SKM-1 treated with dmso at 0.1 percent for 144 hours (cell line): ENCODE data around the gene ASCC2.
"Not testable (repeated sequence)": the region's sequence is repeated elsewhere in the genome, so short reads cannot be mapped to it uniquely, and the experiment has no call there.

Experiments
- DNase-seq: peaks from one replicate; lab custom pipeline; 2025; ENCODE audit not compliant: unreplicated experiment; lab: John Stamatoyannopoulos, UW

ASCC2 gene

GRCh38 chr22:29837741-29838598 is at the start of gene ASCC2:
Gene ASCC2 (minus strand): TSS chr22:29838274. CDS start chr22:29832325, 5,949 bp downstream.
- peak; percentile 97 for DNase-seq

GRCh38 chr22:29887358-29887757 is 49.3 kb upstream of the ASCC2 start:
- no peak for DNase-seq

GRCh38 chr22:29886596-29886995 is 48.5 kb upstream of the ASCC2 start:
- DNase-seq: peak; percentile 84

- DNase-seq: no peak
Observed at GRCh38 chr22:29885610-29886009, 47.5 kb upstream of the ASCC2 start.

GRCh38 chr22:29883775-29884097 is 45.7 kb upstream of the ASCC2 start:
- no peak for DNase-seq

GRCh38 chr22:29883045-29883774 is 45.1 kb upstream of the ASCC2 start, which contains the start of gene MTMR3:
Gene MTMR3 (plus strand): TSS chr22:29883174. CDS start chr22:29971060, 87,886 bp downstream.
- peak; percentile 77 for DNase-seq

GRCh38 chr22:29882716-29883044 is 44.6 kb upstream of the ASCC2 start:
- DNase-seq: no peak

GRCh38 chr22:29879753-29880152 is 41.7 kb upstream of the ASCC2 start:
- no peak for DNase-seq

- DNase-seq: no peak
Observed at GRCh38 chr22:29877620-29878019, 39.5 kb upstream of the ASCC2 start.

GRCh38 chr22:29873943-29874342 is 35.9 kb upstream of the ASCC2 start:
- no peak for DNase-seq

GRCh38 chr22:29872989-29873388 is 34.9 kb upstream of the ASCC2 start:
- DNase-seq: peak; percentile 83

- DNase-seq: no peak
Observed at GRCh38 chr22:29872144-29872893, 34.2 kb upstream of the ASCC2 start.

GRCh38 chr22:29871684-29872083 is 33.6 kb upstream of the ASCC2 start:
- no peak for DNase-seq

GRCh38 chr22:29870574-29870973 is 32.5 kb upstream of the ASCC2 start:
- DNase-seq: no peak

- no peak for DNase-seq
Observed at GRCh38 chr22:29867851-29868250, 29.8 kb upstream of the ASCC2 start.

GRCh38 chr22:29867260-29867659 is 29.2 kb upstream of the ASCC2 start:
- DNase-seq: no peak

GRCh38 chr22:29865572-29865971 is 27.5 kb upstream of the ASCC2 start:
- not testable (repeated sequence) for DNase-seq

- DNase-seq: no peak
Observed at GRCh38 chr22:29861672-29862297, 23.7 kb upstream of the ASCC2 start.

- peak; percentile 80 for DNase-seq
Observed at GRCh38 chr22:29860006-29860766, 22.1 kb upstream of the ASCC2 start.

- DNase-seq: not testable (repeated sequence)
Observed at GRCh38 chr22:29859030-29859429, 21.0 kb upstream of the ASCC2 start.
